NCI-H524 (cell line): ENCODE results near the gene ITGB5.

Experiments used
- DNase-seq, 2 experiments: peaks; one replicate each; lab custom pipeline; 2025; lab: John Stamatoyannopoulos, UW

The ITGB5 gene, protein sequence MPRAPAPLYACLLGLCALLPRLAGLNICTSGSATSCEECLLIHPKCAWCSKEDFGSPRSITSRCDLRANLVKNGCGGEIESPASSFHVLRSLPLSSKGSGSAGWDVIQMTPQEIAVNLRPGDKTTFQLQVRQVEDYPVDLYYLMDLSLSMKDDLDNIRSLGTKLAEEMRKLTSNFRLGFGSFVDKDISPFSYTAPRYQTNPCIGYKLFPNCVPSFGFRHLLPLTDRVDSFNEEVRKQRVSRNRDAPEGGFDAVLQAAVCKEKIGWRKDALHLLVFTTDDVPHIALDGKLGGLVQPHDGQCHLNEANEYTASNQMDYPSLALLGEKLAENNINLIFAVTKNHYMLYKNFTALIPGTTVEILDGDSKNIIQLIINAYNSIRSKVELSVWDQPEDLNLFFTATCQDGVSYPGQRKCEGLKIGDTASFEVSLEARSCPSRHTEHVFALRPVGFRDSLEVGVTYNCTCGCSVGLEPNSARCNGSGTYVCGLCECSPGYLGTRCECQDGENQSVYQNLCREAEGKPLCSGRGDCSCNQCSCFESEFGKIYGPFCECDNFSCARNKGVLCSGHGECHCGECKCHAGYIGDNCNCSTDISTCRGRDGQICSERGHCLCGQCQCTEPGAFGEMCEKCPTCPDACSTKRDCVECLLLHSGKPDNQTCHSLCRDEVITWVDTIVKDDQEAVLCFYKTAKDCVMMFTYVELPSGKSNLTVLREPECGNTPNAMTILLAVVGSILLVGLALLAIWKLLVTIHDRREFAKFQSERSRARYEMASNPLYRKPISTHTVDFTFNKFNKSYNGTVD

DNA sequence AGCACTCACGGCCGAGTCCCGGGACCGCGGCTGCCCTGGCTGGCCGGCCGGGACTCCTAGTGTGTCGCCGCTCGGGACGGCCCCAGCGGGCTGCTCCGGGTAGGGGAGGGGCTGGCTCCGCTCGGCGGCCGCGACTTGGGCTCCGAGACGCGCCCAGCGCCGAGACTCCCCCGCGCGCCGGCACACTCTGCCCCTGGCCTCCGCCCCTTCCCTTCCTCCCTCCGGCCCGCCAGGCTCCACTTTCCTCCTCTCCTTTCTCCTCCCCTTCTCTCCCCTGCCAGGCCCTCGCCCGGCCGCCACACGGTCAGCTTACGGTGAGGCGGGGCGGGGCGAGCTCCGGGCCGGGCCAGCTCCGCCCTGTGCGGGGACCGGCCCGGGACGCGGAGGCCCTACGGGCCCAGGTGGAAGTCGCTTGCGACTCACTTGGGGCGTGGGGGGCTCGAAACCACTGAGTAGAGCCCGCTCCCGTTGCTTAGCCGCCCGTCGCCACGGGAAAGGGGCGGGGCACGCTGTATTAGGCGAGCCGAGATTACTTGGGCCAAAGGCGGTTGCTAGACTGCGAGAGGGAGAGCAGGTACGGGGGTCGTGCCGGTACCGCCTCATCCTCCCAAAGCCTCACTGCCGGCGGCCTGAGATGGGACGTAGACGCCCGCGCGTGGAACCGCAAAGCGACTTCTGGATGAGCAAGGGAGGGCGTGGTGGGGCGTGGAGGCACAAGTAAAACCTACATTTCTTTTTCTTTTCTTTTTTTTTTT lies at the start of gene ITGB5:
TSS of gene ITGB5 (minus strand) at position 189 of the 755 bp plus-strand sequence. CDS start 365 bp downstream, outside the sequence.
- DNase-seq, result peak; percentile 63 to 69

DNA sequence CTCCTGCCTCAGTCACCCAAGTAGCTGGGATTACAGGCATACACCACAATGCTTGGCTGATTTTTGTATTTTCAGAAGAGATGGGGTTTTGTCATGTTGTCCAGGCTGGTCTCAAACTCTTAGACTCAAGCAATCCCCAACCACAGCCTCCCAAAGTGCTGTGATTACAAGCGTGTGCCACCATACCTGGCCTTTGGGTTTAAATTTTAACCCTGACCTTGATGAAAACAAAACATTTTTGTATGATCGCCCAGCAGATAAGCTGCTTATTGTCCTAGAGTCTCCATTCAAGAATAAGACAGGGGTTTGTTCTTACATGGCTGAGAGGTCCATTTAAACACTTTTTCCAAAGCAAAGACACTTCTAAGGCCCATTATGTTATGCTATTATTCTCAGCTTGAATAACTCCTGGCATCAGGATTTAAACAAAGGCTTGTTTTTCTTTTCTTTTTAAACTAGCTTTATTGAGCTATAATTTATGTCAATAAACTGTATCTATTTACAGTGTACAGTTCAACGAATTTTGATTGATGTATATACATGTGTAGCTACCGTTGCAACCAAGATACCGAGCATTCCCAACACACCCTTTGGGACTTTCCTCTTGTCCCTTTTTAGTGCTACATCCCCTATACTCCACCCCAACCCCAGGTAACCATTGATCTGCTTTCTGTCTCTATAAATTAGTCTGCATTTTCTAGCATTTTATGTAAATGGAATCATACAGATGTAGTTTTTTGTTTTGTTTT lies 48.8 kb upstream of the ITGB5 start:
- no peak for DNase-seq

DNA sequence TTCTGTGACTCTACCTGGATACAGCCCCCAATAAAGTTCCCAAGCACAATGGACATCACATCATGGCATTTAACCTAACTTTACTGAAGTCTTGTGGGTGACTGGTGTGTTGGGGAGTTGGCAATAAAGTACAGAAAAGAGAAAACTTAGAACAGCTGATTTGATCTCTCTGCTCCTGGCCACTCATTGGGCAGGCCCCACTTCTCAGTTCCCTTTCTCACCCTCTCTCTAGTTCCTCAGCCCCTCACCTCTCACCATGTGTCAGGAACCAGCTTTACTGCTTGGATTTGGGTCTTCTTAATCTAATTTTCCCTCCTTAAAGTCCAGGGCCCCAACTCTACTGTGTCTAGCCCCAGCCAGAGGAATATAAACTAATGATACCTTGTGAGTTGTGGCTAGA lies 48.1 kb upstream of the ITGB5 start:
- DNase-seq, result no peak

DNA sequence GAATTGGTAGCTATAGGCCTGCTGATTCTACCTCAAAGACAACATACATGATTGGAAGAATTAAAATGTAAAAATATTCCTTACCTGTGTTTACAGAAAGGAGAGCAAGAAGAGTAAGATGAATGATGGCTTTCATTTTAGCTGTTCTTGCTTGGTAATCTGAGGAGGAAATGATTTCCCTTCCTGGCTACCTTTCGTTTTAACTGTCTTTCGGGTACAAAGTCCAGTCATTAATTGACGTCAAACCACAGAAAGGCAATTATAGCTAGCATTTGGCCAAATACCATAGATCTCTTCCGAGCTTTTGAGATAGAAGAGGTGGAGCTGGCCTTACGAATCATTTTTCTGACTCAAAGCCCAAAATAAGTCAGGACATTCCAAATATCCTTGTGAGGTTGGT lies 47.4 kb upstream of the ITGB5 start, which contains the start of gene MUC13:
TSS of gene MUC13 (minus strand) at position 175 of the 400 bp plus-strand sequence. CDS start at position 136, 39 bp downstream.
- DNase-seq, result no peak

DNA sequence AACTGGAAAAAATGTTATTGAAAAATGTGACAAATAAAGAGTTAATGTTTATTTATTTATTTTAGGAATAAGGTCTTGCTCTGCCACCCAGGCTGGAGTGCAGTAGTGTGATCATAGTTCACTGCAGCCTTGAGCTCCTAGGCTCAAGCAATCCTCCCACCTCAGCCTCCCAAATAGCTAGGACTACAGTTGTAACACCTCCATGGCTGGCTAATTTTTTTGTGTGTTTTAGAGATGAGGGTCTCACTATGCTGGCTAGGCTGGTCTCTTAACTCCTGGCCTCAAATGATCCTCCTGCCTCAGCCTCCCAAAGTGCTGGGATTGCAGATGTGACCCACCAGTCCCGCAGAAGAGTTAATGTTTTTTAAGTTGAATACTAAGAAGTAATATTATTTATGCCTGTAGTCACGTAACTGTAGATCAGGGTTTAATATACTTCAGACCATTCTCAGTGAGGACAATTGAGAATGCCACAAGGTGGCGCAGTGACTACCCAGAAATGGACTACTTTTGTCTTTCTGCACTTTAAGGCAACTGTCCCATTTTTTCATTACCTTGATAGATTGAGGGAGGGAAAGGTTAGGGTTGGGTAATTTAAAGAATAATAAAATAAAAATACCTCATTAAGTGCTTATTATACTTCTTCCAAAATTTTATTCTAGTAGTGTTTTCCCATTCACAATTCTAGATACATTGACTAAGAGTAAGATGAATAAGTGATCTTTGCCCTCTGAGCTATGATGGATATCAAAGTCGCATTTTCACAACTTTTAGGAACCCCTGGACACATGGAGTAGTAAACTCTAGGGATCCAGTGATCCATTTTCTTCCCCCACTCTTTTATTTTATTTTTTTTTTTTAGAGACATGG lies 41.4 kb upstream of the ITGB5 start:
- peak; percentile 10 to 75 for DNase-seq

DNA sequence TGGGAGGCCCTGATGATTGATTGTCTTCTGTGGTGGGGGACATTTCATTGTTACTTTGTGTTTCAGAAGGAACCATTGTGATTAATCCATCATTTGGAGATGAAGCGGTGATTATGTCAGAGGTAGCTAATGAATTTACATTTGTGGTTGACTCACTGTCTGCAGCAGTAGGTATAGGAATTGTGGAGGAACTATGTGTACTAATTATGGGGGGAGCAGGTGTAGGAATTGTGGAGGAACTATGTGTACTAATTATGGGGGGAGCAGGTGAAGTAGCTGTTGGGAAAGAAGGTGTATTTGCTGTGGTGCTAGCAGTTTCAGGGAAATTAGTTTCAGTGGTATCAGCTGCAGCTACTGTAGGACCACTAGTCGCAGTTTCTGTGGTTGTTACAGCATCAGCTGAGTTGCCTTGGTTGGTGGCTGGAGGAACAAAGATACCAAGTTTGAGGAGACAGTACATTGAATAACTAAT lies 40.4 kb upstream of the ITGB5 start:
- no peak for DNase-seq

DNA sequence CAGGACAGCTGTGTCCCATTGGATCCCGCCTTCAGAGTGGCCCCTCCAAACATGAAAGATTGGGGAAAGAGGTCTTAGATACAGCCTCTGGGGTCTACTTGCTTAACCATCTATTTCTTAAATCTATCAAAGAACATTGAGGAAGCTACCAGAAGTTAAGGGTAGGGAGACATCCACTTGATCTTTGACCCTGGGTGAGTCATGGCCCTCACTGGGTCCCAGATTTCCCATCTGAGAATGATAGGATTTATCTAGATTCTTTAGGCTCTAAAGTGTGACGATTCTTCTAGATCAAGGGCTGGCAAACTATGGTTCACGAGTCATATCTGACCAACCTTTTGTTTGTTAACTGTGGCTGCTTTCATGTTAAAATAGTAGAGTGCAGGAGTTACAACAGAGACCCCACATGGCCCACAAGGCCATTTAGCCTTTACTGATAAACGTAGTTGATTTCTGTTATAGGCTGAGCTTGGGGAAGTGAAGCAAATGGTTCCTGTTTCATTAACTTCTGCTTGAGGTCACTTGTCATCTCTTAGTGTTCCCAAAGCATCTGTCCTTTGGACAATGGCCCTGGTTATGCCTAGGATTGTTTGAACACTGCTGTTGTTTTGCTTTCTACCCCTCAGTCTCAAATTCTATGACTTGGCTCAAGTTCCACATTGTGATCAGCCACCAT lies 39.4 kb upstream of the ITGB5 start:
- no peak for DNase-seq

DNA sequence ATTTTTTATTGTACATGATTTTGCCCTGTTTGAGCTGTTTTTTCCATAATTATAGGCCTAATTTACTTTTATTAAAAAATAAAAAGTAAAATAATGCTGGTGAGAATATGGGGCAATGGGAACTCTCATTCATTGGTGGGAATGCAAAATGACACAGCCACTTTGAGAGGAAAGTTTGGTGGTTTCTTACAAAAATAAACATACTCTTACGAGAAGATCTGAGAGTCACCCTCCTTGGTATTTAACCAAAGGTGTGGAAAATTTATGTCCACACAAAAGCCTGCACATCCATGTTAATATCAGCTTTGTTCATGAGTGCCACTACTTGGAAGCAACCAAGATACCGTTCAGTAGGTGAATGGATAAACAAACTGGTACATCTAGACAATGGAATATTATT lies 37.6 kb upstream of the ITGB5 start:
- no peak for DNase-seq

DNA sequence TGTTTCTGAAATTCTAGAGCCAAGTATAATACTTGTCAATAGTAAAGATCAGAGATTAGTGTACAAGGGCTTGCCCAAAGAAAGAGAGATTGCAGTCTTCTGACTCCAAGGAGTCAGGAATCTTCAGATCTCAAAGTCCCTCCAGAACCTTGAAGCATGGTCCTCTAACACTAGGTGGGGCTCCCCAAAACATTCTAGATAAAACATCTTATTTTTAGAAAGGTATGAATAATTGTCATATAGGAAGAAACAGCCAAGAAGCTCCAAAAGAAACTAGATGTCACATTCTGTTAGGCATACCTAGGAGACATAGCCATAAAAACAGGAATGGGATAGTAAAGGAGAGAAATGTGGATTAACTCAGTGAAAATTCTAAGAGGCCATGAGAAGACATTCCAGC lies 36.7 kb upstream of the ITGB5 start:
- DNase-seq, result no peak

DNA sequence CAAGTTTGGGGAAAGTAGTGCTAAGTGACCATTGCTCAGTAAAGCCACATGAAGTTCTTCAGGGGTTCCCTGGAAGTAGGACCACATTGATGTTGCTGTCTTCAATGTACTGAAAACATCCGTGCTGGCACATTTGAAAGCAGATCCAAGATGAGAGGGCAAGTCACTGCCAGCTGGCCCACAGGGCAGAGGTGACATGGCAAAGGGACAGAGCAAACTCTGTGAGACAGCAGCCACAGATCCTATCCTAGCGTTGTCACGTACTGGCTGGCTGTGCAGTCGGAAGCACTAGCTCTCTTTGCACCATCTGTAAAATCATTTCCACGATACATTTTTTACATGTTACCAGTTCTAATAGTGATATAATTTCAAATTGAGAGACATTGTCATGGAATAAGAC lies 33.6 kb upstream of the ITGB5 start:
- no peak for DNase-seq

DNA sequence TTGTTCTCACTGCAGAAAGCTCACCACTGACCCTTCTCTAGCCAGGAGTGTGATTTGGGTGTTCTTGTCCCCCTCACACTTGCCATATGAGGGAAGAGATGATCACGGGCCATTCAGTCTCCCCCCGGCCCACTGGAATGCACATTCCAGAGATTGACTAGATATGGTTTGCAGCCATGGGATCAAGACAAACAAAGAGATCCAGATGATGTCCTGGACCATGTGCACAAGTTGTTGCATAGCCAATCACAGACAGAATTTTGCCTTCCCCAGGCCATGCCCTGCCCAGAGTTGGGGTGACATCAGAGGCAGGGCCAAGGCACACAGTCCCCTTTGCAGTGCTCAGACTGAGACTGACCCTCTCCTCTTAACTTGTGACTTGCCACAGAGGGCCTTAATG lies 32.6 kb upstream of the ITGB5 start:
- DNase-seq, result no peak

DNA sequence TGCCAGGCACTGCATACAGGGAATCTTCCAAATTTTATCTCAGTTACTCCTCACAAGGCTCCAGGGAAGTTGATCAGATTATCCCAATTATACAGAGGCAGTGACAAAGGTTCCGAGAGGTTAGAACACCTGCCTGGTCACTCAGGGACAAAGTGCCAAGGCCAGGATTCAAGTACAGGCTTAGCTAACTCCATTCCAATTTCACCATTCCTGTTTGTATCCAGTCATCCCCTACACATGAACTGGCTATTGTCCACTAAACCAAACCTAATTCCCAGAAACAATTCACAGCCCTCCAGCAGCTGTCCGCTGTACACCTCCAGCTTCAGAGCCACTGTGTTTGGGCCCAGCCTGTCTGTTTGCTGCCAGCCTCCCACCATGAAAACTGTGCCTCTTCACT lies 31.4 kb upstream of the ITGB5 start:
- DNase-seq, result no peak

DNA sequence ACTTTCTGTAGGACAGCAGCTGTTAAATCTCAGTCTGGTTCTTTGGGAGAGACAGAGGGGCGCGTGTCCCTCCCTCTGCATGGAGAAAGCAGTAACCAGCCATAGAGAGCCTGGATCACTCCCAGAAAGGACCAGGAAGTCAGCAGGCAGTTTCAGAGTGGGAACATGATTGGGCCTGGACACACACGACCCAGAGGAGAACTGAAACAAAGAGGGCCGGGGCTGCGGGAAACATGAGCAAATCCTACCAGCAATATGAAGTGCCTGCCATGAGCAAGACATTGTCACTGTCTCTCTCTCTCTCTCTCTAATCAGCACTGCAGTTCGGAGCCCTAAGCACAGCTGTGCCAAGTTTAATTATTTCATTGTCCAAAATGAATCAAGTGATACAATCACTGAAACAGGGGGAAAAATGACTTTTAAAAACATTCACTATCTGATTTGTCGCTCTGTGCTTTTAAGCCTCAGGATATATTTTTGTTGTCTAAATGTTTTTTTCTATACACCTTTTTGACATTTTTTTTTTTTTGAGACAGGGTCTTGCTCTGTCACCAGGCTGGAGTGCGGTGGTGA lies 29.8 kb upstream of the ITGB5 start:
- DNase-seq, result no peak

DNA sequence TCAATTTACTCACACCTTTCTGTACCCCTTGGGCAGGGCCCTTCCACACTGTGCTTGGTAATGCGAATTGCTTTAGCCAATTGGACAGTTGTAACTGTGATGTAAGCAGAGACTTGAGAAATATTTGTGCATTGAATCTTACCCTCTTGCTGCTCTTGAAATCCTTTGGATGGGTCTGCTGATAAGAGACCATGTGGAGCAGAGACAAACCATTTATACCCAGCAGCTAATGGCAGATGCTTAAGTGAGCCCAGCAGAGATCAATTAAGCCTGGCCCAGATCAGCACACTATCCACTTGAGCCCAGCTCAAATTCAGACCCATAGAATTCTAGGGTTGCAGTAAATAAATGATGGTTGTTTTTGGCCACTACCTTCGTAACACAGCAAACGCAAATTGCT lies 28.1 kb upstream of the ITGB5 start:
- DNase-seq, result no peak

DNA sequence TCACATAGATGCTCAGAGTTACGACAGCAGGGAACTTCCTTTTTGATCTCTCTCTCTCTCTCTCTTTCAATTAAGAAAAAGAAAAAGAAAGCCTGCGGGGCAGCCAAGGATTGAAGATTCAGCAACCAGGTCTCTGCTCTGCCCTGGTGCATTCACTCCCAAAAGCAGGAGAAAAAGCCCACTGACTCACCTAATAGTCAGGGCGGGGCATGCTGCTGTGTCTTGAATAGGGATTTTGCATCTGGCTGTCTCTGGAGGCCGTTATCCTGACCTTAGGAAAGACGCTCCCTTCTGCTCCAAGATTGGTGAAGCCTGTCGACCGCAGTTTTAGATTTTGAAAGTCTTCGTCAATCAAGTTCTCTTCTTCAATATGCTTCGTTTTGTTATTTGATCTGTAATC lies 20.8 kb upstream of the ITGB5 start:
- no peak for DNase-seq

DNA sequence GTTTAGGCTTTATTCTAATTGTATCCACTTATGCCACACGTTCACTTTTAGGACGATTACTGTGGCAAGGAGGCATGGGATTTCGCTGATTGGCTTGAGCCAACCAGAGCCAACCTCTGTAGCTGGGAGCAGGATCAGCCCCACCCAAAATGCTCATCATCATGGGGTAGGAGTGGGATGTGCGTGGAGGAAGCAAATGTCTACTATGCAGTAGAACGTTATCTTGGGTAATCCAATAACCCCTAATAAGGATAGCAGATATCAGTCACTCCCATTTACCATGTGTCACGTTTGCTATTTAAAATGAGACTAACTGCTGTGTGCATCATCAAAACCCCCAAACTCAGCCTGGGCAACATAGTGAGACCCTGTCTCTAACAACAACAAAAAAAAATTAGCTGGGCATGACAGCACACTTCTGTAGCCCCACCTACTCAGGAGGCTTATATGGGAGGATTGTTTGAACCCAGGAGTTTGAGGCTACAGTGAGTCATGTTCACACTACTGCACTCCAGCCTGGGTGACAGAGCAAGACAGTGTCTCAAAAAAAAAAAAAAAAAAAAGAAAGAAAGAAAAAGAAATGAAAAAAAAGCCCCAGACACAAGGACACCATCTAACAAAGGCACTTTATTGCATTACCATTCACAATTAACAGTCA lies 17.8 kb upstream of the ITGB5 start:
- no peak for DNase-seq

DNA sequence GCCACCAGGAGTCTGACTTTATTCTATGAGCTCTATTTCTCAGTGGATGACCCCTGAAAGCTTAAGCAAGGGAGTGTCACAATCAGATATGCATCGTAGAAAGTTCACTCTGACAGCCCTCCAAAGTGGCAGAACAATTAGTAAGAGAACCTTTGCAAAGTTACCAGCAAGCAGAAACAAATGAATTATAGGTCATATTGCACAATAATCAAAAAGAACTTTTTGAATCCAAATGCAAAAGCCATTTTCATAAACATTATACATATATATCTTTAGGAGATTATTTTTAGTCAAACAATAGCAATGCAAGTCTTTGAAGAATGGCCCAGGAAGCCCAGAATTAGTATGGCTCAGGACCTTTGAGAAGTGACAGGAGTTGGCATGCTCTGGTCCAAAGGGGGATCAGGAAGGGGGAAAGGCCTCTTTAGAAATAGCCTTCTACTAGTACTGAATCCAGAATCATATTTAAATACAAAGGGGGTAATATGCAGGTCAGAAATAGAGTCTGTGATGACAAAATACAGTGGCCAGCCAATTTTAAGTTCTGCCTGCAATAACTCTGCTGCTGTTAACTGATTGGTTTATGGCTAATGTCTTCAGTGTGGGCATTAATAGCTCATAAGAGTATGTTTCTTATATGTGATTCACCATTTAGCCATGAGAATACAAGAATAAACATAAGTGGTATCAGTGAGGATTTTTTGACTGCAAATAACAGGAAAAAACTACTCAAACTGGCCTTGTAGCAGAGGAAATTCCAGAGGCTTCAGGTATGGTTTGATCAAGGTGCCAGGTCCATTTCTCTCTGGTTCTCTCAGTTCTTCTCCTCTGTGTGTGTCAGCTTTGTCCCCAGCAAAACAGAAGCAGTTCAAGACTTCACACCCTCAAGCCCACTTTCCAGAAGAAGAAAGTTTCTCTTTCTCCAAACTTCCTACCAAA lies 17.0 kb upstream of the ITGB5 start:
- no peak for DNase-seq
